A673 (cell line): ENCODE results near the gene ITGBL1.

Experiments
- EZH2 ChIP-seq: fragments of 200-600 bp; sonication (generic); IDR thresholded peaks from 2 replicates; pipeline ENCODE4 v1.6.1; 2017; ENCODE audit warnings: borderline replicate concordance, low read depth, mild to moderate bottlenecking, mixed read lengths, antibody characterized with exemption, low read length; ENCODE audit not compliant: poor library complexity, severe bottlenecking
- TF ChIP-seq, protein P1 (sequence below): fragments of 300-800, 200-600 bp; sonication (generic); conservative IDR thresholded peaks from 2 replicates; pipeline ENCODE4 v1.5.1; 2017; ENCODE audit warnings: low read depth, mild to moderate bottlenecking, antibody characterized with exemption, low read length, moderate library complexity, mixed read lengths

GRCh38 chr13:101614491-101614890, 162.0 kb downstream of the ITGBL1 start:
- TF ChIP-seq, protein P1, sequence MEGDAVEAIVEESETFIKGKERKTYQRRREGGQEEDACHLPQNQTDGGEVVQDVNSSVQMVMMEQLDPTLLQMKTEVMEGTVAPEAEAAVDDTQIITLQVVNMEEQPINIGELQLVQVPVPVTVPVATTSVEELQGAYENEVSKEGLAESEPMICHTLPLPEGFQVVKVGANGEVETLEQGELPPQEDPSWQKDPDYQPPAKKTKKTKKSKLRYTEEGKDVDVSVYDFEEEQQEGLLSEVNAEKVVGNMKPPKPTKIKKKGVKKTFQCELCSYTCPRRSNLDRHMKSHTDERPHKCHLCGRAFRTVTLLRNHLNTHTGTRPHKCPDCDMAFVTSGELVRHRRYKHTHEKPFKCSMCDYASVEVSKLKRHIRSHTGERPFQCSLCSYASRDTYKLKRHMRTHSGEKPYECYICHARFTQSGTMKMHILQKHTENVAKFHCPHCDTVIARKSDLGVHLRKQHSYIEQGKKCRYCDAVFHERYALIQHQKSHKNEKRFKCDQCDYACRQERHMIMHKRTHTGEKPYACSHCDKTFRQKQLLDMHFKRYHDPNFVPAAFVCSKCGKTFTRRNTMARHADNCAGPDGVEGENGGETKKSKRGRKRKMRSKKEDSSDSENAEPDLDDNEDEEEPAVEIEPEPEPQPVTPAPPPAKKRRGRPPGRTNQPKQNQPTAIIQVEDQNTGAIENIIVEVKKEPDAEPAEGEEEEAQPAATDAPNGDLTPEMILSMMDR: no peak
- TF ChIP-seq EZH2: no peak
